Measurements from ENCODE around the gene ANKRD40.

The ANKRD40 gene

DNA sequence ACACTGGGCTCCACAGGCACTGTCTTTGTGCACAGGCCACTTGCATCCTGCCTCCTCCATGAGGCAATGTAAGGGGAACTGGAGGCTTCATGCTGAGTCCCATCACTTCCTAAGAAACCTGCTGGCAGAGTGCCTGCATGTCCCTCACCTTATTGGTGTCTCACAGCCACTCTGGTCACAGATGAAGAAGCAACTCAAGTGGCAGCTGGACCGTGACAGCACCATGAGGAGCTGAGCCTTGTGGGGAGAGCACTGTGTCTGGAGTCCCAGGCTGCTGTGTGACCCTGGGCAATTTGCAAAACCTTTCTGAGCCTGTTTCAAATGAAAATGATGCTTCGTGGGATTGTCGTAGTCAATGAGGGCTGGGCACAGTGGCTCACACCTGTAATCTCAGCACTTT lies 19.5 kb downstream of the ANKRD40 start:
- TF ChIP-seq TAF1 (IDR thresholded peaks at IDR 0.05; ENCODE audit: low read depth, low read length) (no peak), PAX5 (IDR thresholded peaks at IDR 0.05; ENCODE audit: insufficient read depth, low read length, severe bottlenecking) (no peak), POU2F2 (IDR thresholded peaks at IDR 0.05; ENCODE audit: low read depth, low read length) (no peak), SPI1 (IDR thresholded peaks at IDR 0.05; ENCODE audit: low read depth, low read length) (no peak), POLR2AphosphoS5 (IDR thresholded peaks at IDR 0.05; ENCODE audit: low read depth, low read length) (no peak), POLR2A (IDR thresholded peaks at IDR 0.05; ENCODE audit: low read depth, low read length) (no peak)
- no peak for DNase-seq (ENCODE audit: insufficient read length, low spot score)
- no peak for FAIRE-seq

DNA sequence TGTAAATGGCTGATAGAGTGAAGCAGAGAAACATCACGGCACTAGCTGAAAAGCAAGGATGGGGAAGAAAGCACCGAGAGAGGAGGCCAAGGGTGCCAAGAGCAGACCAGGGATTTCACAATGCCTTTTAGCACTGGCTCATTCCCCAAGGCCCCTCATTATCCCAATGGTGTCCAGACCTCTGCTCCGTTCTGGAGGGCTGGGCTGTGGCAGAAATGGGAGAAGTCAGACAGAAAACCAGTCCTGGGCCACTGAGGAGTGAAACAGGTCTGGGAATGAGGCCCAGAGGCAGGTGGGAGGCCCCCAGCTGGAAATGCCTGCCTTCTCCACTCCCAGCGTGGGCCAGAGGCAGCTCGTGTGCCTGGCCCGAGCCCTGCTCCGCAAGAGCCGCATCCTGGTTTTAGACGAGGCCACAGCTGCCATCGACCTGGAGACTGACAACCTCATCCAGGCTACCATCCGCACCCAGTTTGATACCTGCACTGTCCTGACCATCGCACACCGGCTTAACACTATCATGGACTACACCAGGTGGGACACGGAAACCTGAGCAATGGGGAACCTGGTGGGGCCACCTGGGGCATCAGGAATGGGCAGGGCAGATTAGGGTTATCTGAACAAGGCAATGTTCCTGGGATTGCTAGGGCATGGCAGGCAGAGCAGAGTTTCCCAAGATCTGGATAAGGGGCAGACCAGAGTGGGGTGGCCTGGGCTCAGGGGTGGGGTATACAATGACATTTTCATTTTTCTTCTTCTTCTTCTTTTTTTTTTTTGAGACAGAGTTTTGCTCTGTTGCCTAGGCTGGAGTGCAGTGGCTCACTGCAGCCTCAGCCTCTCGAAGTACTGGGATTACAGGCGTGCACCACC lies 20.3 kb downstream of the ANKRD40 start:
- no peak for FAIRE-seq
- TF ChIP-seq SPI1 (IDR thresholded peaks at IDR 0.05; ENCODE audit: low read depth, low read length) (no peak), PAX5 (IDR thresholded peaks at IDR 0.05; ENCODE audit: insufficient read depth, low read length, severe bottlenecking) (no peak), POLR2AphosphoS5 (IDR thresholded peaks at IDR 0.05; ENCODE audit: low read depth, low read length) (no peak), POLR2A (IDR thresholded peaks at IDR 0.05; ENCODE audit: low read depth, low read length) (no peak), POU2F2 (IDR thresholded peaks at IDR 0.05; ENCODE audit: low read depth, low read length) (no peak), TAF1 (IDR thresholded peaks at IDR 0.05; ENCODE audit: low read depth, low read length) (no peak)
- no peak for DNase-seq (ENCODE audit: insufficient read length, low spot score)

DNA sequence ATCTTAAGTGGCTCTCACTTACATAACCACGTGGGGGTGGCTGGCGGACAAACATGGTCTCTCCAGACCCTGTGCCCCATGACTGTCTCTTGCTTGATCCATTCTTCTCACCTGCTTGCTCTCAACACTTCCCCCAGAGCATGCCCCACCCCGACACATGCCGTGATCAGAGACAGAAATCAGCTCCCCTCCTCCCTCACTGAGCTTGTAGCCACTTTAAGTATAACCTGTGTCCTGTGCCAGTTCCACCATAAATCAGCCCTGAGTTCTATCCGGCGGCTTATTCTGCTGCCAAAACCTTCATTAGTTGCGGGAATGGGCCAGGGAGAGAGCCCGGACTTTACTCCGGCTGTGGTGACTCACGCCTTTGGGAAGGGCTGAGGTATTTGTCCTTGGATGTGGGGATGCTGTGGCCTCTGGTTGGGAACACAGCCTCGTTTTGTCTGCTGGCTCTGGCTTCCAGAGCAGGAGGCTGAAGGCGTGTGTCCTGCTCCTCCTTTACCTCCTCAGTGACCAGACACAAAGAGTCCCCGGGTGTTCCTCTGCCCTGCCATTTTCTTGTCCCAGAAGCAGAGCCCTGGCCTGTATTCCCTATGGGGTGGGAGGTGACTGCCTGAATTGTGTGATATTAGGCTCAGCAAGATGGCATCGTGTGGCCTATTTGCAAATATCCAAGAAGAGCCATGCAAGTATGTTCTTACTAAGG lies 21.1 kb downstream of the ANKRD40 start:
- TF ChIP-seq PAX5 (IDR thresholded peaks at IDR 0.05; ENCODE audit: insufficient read depth, low read length, severe bottlenecking), result no peak
- TF ChIP-seq POLR2A (IDR thresholded peaks at IDR 0.05; ENCODE audit: low read depth, low read length), result no peak
- no peak for TF ChIP-seq POU2F2 (IDR thresholded peaks at IDR 0.05; ENCODE audit: low read depth, low read length)
- TF ChIP-seq POLR2AphosphoS5 (IDR thresholded peaks at IDR 0.05; ENCODE audit: low read depth, low read length), result no peak
- TF ChIP-seq TAF1 (IDR thresholded peaks at IDR 0.05; ENCODE audit: low read depth, low read length), result no peak
- TF ChIP-seq SPI1 (IDR thresholded peaks at IDR 0.05; ENCODE audit: low read depth, low read length), result no peak
- no peak for DNase-seq (ENCODE audit: insufficient read length, low spot score)
- no peak for FAIRE-seq

DNA sequence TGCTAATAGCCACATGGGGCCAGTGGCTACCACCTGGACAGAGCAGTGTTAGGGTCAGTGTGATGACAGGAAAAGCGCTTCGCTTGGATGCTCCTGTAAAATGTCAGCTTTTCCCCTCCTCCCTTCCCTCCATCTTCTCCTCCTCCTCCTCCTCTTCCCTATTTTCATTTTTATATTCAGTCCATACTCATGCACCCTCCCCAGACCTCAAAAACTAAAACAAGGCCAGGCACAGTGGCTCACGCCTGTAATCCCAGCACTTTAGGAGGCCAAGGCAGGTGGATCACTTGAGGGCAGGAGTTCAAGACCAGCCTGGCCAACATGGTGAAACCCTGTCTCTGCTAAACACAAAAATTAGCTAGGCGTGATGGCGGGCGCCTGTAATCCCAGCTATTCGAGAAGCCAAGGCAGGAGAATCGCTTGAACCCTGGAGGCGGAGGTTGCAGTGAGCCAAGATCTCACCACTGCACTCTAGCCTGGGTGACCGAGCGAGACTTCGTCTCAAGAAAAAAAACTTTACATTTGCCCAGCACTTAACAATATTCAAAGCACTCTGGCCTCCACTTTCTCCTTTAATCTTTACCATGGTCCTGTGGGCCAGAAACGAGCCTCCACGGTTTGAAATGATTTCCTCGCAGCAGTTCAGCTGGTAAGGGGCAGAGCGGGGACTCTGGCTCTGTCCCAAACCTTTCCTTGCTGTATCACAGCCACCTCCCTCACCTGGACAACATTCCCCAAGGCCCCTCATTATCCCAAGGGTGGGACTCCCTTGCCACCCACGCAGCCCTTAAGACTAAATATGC lies 21.8 kb downstream of the ANKRD40 start:
- DNase-seq (ENCODE audit: insufficient read length, low spot score) (no peak), FAIRE-seq (no peak)
- TF ChIP-seq POLR2AphosphoS5 (IDR thresholded peaks at IDR 0.05; ENCODE audit: low read depth, low read length) (no peak), SPI1 (IDR thresholded peaks at IDR 0.05; ENCODE audit: low read depth, low read length) (no peak), PAX5 (IDR thresholded peaks at IDR 0.05; ENCODE audit: insufficient read depth, low read length, severe bottlenecking) (no peak), POLR2A (IDR thresholded peaks at IDR 0.05; ENCODE audit: low read depth, low read length) (no peak), TAF1 (IDR thresholded peaks at IDR 0.05; ENCODE audit: low read depth, low read length) (no peak), POU2F2 (IDR thresholded peaks at IDR 0.05; ENCODE audit: low read depth, low read length) (no peak)

DNA sequence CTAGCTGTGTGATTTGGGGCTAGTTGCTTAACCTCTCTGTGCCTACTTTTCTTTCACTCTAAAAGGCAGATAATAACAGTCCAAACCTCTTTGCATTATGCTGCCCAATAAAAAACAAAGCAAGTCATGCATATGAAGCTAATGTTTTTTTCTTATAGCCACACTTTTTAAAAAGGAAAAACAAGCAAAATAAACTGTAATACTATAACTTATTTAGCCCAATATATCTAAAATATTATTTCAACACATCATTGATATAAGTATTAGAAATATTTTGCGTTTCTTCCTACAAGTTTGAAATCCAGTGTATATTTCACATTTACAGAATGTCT lies 22.4 kb downstream of the ANKRD40 start:
- FAIRE-seq (no peak), DNase-seq (ENCODE audit: insufficient read length, low spot score) (no peak)
- TF ChIP-seq POLR2AphosphoS5 (IDR thresholded peaks at IDR 0.05; ENCODE audit: low read depth, low read length), result no peak
- no peak for TF ChIP-seq SPI1 (IDR thresholded peaks at IDR 0.05; ENCODE audit: low read depth, low read length)
- no peak for TF ChIP-seq PAX5 (IDR thresholded peaks at IDR 0.05; ENCODE audit: insufficient read depth, low read length, severe bottlenecking)
- TF ChIP-seq POU2F2 (IDR thresholded peaks at IDR 0.05; ENCODE audit: low read depth, low read length), result no peak
- no peak for TF ChIP-seq TAF1 (IDR thresholded peaks at IDR 0.05; ENCODE audit: low read depth, low read length)

DNA sequence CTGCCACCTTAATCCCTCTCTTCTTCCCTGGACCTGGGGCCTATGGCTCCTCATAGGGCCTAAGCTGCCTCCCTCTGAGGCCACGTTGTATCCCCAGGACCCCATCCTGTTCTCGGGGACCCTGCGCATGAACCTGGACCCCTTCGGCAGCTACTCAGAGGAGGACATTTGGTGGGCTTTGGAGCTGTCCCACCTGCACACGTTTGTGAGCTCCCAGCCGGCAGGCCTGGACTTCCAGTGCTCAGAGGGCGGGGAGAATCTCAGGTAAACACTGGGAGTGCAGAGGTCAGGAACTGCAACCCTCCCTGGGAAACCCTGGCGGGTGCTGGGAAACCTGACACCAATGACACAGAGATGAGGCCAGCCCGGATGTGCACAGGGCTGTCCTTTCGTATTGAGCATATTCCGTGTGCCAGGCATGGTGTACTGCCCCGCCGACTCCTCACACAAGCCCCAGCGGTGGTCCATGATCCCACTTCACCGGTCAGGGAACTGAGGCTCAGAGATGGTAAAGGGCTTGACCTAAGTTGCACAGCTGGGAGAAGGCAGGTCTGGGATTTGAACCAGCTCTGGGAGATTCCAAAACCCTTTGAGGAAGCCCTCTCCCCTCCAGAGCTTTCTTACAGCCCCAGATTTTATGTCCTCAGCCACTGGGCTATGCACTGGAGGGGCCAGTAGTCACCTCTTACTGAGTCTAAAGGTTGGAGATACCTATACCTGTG lies 22.9 kb downstream of the ANKRD40 start:
- TF ChIP-seq POLR2AphosphoS5 (IDR thresholded peaks at IDR 0.05; ENCODE audit: low read depth, low read length), result no peak
- TF ChIP-seq SPI1 (IDR thresholded peaks at IDR 0.05; ENCODE audit: low read depth, low read length), result no peak
- no peak for TF ChIP-seq POU2F2 (IDR thresholded peaks at IDR 0.05; ENCODE audit: low read depth, low read length)
- no peak for TF ChIP-seq PAX5 (IDR thresholded peaks at IDR 0.05; ENCODE audit: insufficient read depth, low read length, severe bottlenecking)
- TF ChIP-seq TAF1 (IDR thresholded peaks at IDR 0.05; ENCODE audit: low read depth, low read length), result no peak
- TF ChIP-seq POLR2A (IDR thresholded peaks at IDR 0.05; ENCODE audit: low read depth, low read length), result no peak
- FAIRE-seq (no peak), DNase-seq (ENCODE audit: insufficient read length, low spot score) (no peak)

DNA sequence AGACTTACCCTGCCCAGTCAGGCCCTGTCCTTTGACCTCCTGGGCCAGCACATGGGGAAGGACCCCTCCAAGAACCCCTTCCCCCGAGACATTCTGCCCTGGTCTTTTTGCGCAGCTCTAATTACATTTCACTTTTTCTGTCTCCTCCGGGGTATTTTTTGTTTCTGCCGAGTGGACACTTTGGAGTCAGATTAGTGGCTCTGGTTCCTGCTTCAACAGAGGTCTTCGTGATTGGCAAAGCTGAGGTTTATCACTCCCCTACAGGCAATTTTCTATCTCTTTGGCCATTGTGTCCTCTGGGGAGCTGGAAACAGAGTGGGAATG lies 23.5 kb downstream of the ANKRD40 start:
- no peak for FAIRE-seq

DNA sequence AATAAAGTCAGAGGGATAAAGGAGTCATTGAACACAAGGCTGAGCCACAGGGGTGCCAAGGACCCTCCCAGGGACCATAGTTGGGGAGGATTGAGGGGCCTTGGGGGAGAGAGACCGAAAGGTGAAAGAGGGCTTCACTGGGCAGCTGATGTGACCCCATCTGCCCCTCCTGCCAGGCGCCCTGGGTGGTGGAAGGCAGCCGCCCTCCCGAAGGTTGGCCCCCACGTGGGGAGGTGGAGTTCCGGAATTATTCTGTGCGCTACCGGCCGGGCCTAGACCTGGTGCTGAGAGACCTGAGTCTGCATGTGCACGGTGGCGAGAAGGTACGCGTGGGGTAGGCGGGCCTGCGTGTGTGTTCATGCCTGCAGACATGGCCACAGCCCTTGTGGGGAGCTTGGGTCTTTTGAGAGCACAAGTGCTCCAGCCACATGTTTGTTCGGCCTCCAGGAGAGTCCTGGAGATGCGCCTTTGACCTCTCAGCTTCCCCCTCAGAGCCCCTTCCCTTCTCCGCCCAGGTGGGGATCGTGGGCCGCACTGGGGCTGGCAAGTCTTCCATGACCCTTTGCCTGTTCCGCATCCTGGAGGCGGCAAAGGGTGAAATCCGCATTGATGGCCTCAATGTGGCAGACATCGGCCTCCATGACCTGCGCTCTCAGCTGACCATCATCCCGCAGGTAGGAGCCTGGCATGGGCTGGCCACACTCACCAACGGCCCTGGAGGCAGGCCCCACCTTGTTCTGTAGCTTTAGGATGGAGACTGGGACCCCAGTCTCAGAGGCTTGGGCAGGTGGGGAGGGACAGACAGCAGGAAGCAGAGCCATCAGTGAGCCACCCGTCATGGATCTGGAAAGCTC lies 24.1 kb downstream of the ANKRD40 start:
- TF ChIP-seq POU2F2 (IDR thresholded peaks at IDR 0.05; ENCODE audit: low read depth, low read length), result no peak
- FAIRE-seq (no peak), DNase-seq (ENCODE audit: insufficient read length, low spot score) (no peak)

More for the DNA sequence above, 23.5 kb downstream of the ANKRD40 start:
- no peak for DNase-seq (ENCODE audit: insufficient read length, low spot score)
- TF ChIP-seq POLR2A (IDR thresholded peaks at IDR 0.05; ENCODE audit: low read depth, low read length) (no peak), PAX5 (IDR thresholded peaks at IDR 0.05; ENCODE audit: insufficient read depth, low read length, severe bottlenecking) (no peak), TAF1 (IDR thresholded peaks at IDR 0.05; ENCODE audit: low read depth, low read length) (no peak), POU2F2 (IDR thresholded peaks at IDR 0.05; ENCODE audit: low read depth, low read length) (no peak), SPI1 (IDR thresholded peaks at IDR 0.05; ENCODE audit: low read depth, low read length) (no peak), POLR2AphosphoS5 (IDR thresholded peaks at IDR 0.05; ENCODE audit: low read depth, low read length) (no peak)

Measured in GM12891 (cell line).